ENCODE measurements around the gene YJU2. TPM values are rescaled to one million over a fixed set of nuclear protein-coding genes. Genes with fewer than 3 reads are reported as not detected.

YJU2 gene
- polyA plus RNA-seq, 3 donors: 21.3 to 22.1 (median 22.0) TPM

Other genes starting within 250 kb of the YJU2 start
- 10 to 100 TPM; 25.2 to 34.8 (median 29.6) TPM for gene PIAS4, start 239.3 kb upstream of the YJU2 start, polyA plus RNA-seq (ENCODE audit: insufficient read length in 3 of 3)
- 1 to 10 TPM; 7.2 to 9.0 (median 7.4) TPM for gene ZBTB7A, start 180.2 kb upstream of the YJU2 start, polyA plus RNA-seq (ENCODE audit: insufficient read length in 3 of 3)
- 10 to 100 TPM; 77.1 to 97.2 (median 79.0) TPM for gene MAP2K2, start 123.0 kb upstream of the YJU2 start, polyA plus RNA-seq (ENCODE audit: insufficient read length in 3 of 3)
- gene CREB3L3, start 93.4 kb upstream of the YJU2 start, polyA plus RNA-seq (ENCODE audit: insufficient read length in 3 of 3): 1 to 10 TPM in 2 of 3 donors, under 1 TPM in 1; 1.00 to 1.5 (median 1.5) TPM
- gene SIRT6, start 64.5 kb upstream of the YJU2 start, polyA plus RNA-seq (ENCODE audit: insufficient read length in 3 of 3): 10 to 100 TPM; 12.8 to 14.6 (median 14.0) TPM
- 1 to 10 TPM in 1 of 3 donors, under 1 TPM in 2; 0.65 to 1.1 (median 0.76) TPM for gene ANKRD24, start 64.4 kb upstream of the YJU2 start, polyA plus RNA-seq (ENCODE audit: insufficient read length in 3 of 3)
- gene EBI3, start 17.6 kb upstream of the YJU2 start, polyA plus RNA-seq (ENCODE audit: insufficient read length in 3 of 3): under 1 TPM; 0.40 to 0.56 (median 0.49) TPM
- gene SHD, start 32.2 kb downstream of the YJU2 start, polyA plus RNA-seq (ENCODE audit: insufficient read length in 3 of 3): 1 to 10 TPM; 1.3 to 1.6 (median 1.3) TPM
- under 1 TPM in 2 of 3 donors, not detected in 1; 0.14 to 0.28 TPM for gene TMIGD2, start 55.3 kb downstream of the YJU2 start, polyA plus RNA-seq (ENCODE audit: insufficient read length in 3 of 3)
- 1 to 10 TPM; 4.3 to 5.4 (median 5.0) TPM for gene FSD1, start 57.5 kb downstream of the YJU2 start, polyA plus RNA-seq (ENCODE audit: insufficient read length in 3 of 3)
- 10 to 100 TPM; 22.6 to 30.0 (median 24.5) TPM for gene STAP2, start 91.7 kb downstream of the YJU2 start, polyA plus RNA-seq (ENCODE audit: insufficient read length in 3 of 3)
- 10 to 100 TPM; 21.0 to 24.9 (median 24.4) TPM for gene MPND, start 96.5 kb downstream of the YJU2 start, polyA plus RNA-seq (ENCODE audit: insufficient read length in 3 of 3)
- gene SH3GL1, start 153.5 kb downstream of the YJU2 start, polyA plus RNA-seq (ENCODE audit: insufficient read length in 3 of 3): 10 to 100 TPM; 50.8 to 62.5 (median 50.9) TPM
- 10 to 100 TPM; 21.3 to 26.1 (median 21.3) TPM for gene CHAF1A, start 155.6 kb downstream of the YJU2 start, polyA plus RNA-seq (ENCODE audit: insufficient read length in 3 of 3)
- gene UBXN6, start 210.7 kb downstream of the YJU2 start, polyA plus RNA-seq (ENCODE audit: insufficient read length in 3 of 3): 10 to 100 TPM; 75.7 to 95.3 (median 87.0) TPM
- gene HDGFL2, start 225.2 kb downstream of the YJU2 start, polyA plus RNA-seq (ENCODE audit: insufficient read length in 3 of 3): 10 to 100 TPM; 58.9 to 66.0 (median 62.3) TPM